ENCODE data around the gene CMTM6. TPM values are rescaled to one million over a fixed set of nuclear protein-coding genes. Genes with fewer than 3 reads are reported as not detected.
A peak's percentile ranks its signal among the peaks of the same experiment; 100 is the strongest.

Gene CMTM6
- total RNA-seq, 1 donor from 2014 or later = 53.6 TPM

DNA sequence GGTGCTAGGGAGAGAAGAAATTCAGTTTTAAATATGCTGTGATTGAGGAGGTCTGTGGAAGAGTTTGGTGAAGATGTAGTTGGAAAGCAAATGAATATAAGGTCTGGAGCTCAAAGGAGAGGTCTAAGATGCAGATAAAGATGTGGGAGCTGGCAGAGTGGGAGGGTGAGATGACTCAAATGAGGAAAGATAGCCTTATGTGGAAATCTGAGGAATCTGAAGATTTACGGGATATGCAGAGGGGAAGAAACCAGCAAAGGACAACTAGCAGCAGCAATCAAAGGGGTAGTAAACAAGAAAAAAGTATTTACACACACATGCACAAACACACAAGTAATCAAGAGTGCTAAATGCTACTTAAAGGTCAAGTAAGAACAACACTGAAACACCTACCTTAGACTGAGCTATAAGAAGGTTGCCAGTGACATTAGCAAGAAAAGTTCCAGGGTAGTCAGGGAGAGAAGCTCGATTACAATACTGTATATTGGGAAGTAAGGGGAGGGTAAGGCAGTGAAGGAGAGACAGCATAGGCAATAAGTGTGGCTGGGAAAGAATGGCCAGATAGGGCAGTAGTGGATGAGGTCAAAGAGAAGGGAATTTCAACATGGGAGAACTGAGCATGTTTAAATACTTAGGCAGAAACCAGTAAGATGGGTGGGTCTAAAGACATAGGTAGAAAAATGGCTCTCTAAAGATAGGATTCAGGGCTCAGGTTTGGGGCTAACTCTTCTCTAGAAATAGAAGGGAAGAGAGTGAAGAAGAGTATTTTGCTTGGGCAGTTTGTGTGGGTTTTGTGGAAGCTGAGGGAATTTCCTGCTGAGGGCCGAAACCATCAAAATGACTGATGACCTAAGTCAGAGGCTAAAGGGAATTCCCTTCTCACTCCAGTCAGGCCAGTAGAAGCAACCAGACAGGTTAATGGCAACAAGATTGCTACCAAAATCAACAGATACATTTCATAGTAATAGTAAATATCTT is 8.9 kb downstream of the CMTM6 start:
- TF ChIP-seq, protein P1, sequence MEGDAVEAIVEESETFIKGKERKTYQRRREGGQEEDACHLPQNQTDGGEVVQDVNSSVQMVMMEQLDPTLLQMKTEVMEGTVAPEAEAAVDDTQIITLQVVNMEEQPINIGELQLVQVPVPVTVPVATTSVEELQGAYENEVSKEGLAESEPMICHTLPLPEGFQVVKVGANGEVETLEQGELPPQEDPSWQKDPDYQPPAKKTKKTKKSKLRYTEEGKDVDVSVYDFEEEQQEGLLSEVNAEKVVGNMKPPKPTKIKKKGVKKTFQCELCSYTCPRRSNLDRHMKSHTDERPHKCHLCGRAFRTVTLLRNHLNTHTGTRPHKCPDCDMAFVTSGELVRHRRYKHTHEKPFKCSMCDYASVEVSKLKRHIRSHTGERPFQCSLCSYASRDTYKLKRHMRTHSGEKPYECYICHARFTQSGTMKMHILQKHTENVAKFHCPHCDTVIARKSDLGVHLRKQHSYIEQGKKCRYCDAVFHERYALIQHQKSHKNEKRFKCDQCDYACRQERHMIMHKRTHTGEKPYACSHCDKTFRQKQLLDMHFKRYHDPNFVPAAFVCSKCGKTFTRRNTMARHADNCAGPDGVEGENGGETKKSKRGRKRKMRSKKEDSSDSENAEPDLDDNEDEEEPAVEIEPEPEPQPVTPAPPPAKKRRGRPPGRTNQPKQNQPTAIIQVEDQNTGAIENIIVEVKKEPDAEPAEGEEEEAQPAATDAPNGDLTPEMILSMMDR (IDR thresholded peaks at IDR 0.05; ENCODE audit: insufficient read depth, low read depth, low read length) = no peak
- no peak for TF ChIP-seq EZH2 (IDR thresholded peaks at IDR 0.05; ENCODE audit: insufficient read depth, low read length)
- Mint-ChIP-seq H3K9me3 (ENCODE audit: unreplicated experiment) (no peaks in the 10 kb centered on the region), H3K4me3 (ENCODE audit: unreplicated experiment) (no peak overlapping the region), H3K27ac (ENCODE audit: unreplicated experiment) (no peak overlapping the region), H3K27me3 (ENCODE audit: low read depth, unreplicated experiment) (no peaks in the 10 kb centered on the region), H3K4me1 (ENCODE audit: low read depth, unreplicated experiment) (peaks cover 4% of the 10 kb centered on the region), H3K36me3 (ENCODE audit: low read depth, unreplicated experiment) (peaks cover 4% of the 10 kb centered on the region)
- H4K20me1 ChIP-seq (ENCODE audit: insufficient read depth, low read length) = peaks cover 47% of the 10 kb centered on the region
- H3K4me1 ChIP-seq (ENCODE audit: insufficient read depth, low read length) = peaks cover 24% of the 10 kb centered on the region
- peak overlapping the region; percentile 60 for H3K4me2 ChIP-seq (ENCODE audit: low read length)
- no peak overlapping the region for H3K9ac ChIP-seq (ENCODE audit: low read length)
- no peak overlapping the region for H3K27ac ChIP-seq (ENCODE audit: low read depth, low read length)
- peaks cover 5% of the 10 kb centered on the region for H3K36me3 ChIP-seq (ENCODE audit: insufficient read depth, low read length)
- no peak overlapping the region for H3K4me3 ChIP-seq (ENCODE audit: insufficient read depth, low read depth, low read length)
- no peak overlapping the region for H2AFZ ChIP-seq (ENCODE audit: low read depth, low read length)
- H3K79me2 ChIP-seq (ENCODE audit: insufficient read depth, low read length) = peaks cover 50% of the 10 kb centered on the region
- H3K9me3 ChIP-seq (ENCODE audit: insufficient read depth, low read depth, low read length) = no peaks in the 10 kb centered on the region
- FAIRE-seq (no peak), DNase-seq (ENCODE audit: low read depth) (peak; percentile 57)
- no peaks in the 10 kb centered on the region for H3K27me3 ChIP-seq (ENCODE audit: insufficient read depth, low read length)

DNA sequence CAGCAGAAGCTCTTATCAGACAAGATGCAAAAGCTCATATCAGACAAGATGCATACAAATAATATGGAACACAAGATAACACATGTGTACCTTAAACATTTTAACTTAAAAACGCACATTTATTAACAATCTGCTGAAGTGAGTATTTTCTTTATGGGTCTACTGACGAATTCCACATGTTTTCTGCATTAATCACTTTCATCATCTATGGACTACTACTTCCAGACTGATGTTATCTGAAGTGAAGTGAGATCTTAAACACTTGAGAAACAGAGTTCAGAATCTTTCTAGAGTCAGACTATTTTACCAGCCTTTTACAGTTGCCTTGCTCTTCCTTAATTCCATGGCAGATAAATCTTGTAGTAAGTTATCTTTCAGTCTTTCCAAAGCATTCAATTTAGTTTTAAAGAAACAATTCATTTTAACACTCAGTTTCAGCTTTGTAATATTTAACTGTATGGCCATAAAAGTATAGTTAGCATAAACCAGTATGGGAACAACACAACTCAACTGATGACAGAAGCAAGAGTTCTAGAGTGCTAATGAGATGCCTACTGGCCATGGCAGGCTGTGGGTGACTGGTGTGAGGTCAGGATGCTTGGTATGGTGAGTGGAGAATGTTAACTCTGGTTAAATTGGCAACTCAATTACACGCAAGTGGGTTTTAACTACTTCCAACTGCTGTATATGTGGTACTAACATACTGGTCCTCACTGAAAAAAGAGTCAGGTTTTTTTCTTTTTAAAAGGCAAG is 9.8 kb downstream of the CMTM6 start:
- FAIRE-seq = peak; percentile 67
- Mint-ChIP-seq H3K27ac (ENCODE audit: unreplicated experiment) (no peak overlapping the region), H3K27me3 (ENCODE audit: low read depth, unreplicated experiment) (no peaks in the 10 kb centered on the region), H3K9me3 (ENCODE audit: unreplicated experiment) (no peaks in the 10 kb centered on the region), H3K36me3 (ENCODE audit: low read depth, unreplicated experiment) (peaks cover 4% of the 10 kb centered on the region), H3K4me3 (ENCODE audit: unreplicated experiment) (no peak overlapping the region), H3K4me1 (ENCODE audit: low read depth, unreplicated experiment) (peaks cover 4% of the 10 kb centered on the region)
- no peak overlapping the region for H3K27ac ChIP-seq (ENCODE audit: low read depth, low read length)
- H3K9ac ChIP-seq (ENCODE audit: low read length) = no peak overlapping the region
- no peaks in the 10 kb centered on the region for H3K9me3 ChIP-seq (ENCODE audit: insufficient read depth, low read depth, low read length)
- H4K20me1 ChIP-seq (ENCODE audit: insufficient read depth, low read length) = peaks cover 48% of the 10 kb centered on the region
- no peak overlapping the region for H3K4me3 ChIP-seq (ENCODE audit: insufficient read depth, low read depth, low read length)
- H2AFZ ChIP-seq (ENCODE audit: low read depth, low read length) = no peak overlapping the region
- H3K36me3 ChIP-seq (ENCODE audit: insufficient read depth, low read length) = peaks cover 5% of the 10 kb centered on the region
- H3K27me3 ChIP-seq (ENCODE audit: insufficient read depth, low read length) = no peaks in the 10 kb centered on the region
- TF ChIP-seq, protein P1 (IDR thresholded peaks at IDR 0.05; ENCODE audit: insufficient read depth, low read depth, low read length) = no peak
- TF ChIP-seq EZH2 (IDR thresholded peaks at IDR 0.05; ENCODE audit: insufficient read depth, low read length) = no peak
- H3K4me1 ChIP-seq (ENCODE audit: insufficient read depth, low read length) = peaks cover 24% of the 10 kb centered on the region
- peak; percentile 56 for DNase-seq (ENCODE audit: low read depth)
- H3K4me2 ChIP-seq (ENCODE audit: low read length) = peak overlapping the region; percentile 60
- peaks cover 43% of the 10 kb centered on the region for H3K79me2 ChIP-seq (ENCODE audit: insufficient read depth, low read length)

Data from astrocyte (in vitro differentiated cells and primary cell).